ENCODE measurements around the gene MDH1.
"Not testable (repeated sequence)": the region's sequence is repeated elsewhere in the genome, so short reads cannot be mapped to it uniquely, and the experiment has no call there.

MDH1 gene

GRCh38 chr2:63589148-63589958, 590 bp downstream of the MDH1 start:
- DNase-seq (ENCODE audit: low spot score), result peak; percentile 59

- no peak for DNase-seq (ENCODE audit: low spot score)
Observed at GRCh38 chr2:63590626-63591408, 2.1 kb downstream of the MDH1 start.

- no peak for DNase-seq (ENCODE audit: low spot score)
Observed at GRCh38 chr2:63591566-63592175, 2.9 kb downstream of the MDH1 start.

- peak; percentile 11 for DNase-seq (ENCODE audit: low spot score)
Observed at GRCh38 chr2:63594660-63595059, 5.9 kb downstream of the MDH1 start.

- DNase-seq (ENCODE audit: low spot score), result no peak
Observed at GRCh38 chr2:63596401-63596883, 7.7 kb downstream of the MDH1 start.

- no peak for DNase-seq (ENCODE audit: low spot score)
Observed at GRCh38 chr2:63598981-63599380, 10.2 kb downstream of the MDH1 start.

- no peak for DNase-seq (ENCODE audit: low spot score)
Observed at GRCh38 chr2:63600881-63601460, 12.2 kb downstream of the MDH1 start.

GRCh38 chr2:63604666-63605065, 15.9 kb downstream of the MDH1 start:
- DNase-seq (ENCODE audit: low spot score), result no peak

GRCh38 chr2:63608865-63609264, 20.1 kb downstream of the MDH1 start:
- not testable (repeated sequence) for DNase-seq (ENCODE audit: low spot score)

GRCh38 chr2:63610525-63610924, 21.8 kb downstream of the MDH1 start:
- DNase-seq (ENCODE audit: low spot score), result no peak

GRCh38 chr2:63613391-63613901, 24.7 kb downstream of the MDH1 start:
- DNase-seq (ENCODE audit: low spot score), result no peak

GRCh38 chr2:63614448-63614968, 25.7 kb downstream of the MDH1 start:
- DNase-seq (ENCODE audit: low spot score), result peak; percentile 23

- peak; percentile 14 for DNase-seq (ENCODE audit: low spot score)
Observed at GRCh38 chr2:63614983-63615945, 26.5 kb downstream of the MDH1 start.

- DNase-seq (ENCODE audit: low spot score), result no peak
Observed at GRCh38 chr2:63617366-63617765, 28.6 kb downstream of the MDH1 start.

GRCh38 chr2:63619328-63619727, 30.6 kb downstream of the MDH1 start:
- DNase-seq (ENCODE audit: low spot score), result no peak

- DNase-seq (ENCODE audit: low spot score), result no peak
Observed at GRCh38 chr2:63622751-63623150, 34.0 kb downstream of the MDH1 start.

GRCh38 chr2:63623763-63624162, 35.0 kb downstream of the MDH1 start:
- not testable (repeated sequence) for DNase-seq (ENCODE audit: low spot score)

GRCh38 chr2:63627866-63628265, 39.1 kb downstream of the MDH1 start:
- DNase-seq (ENCODE audit: low spot score), result no peak

GRCh38 chr2:63628403-63628942, 39.7 kb downstream of the MDH1 start:
- no peak for DNase-seq (ENCODE audit: low spot score)

- DNase-seq (ENCODE audit: low spot score), result no peak
Observed at GRCh38 chr2:63631501-63631900, 42.7 kb downstream of the MDH1 start.

Data from SW480 (cell line).